Measurements from ENCODE around the gene BCL2L14.
A peak's percentile ranks its signal among the peaks of the same experiment; 100 is the strongest.

- peak; percentile 12; the same call in 1 of the 2 replicates for TF ChIP-seq CTCF (IDR thresholded peaks at IDR 0.05; ENCODE audit: low read length)
- TF ChIP-seq EZH2 (IDR thresholded peaks at IDR 0.05; ENCODE audit: borderline replicate concordance, low read length) = no peak
Observed at GRCh38 chr12:12072064-12072760, 1.5 kb downstream of the BCL2L14 start.

Data from OCI-LY1 (cell line).